K562 (cell line): Measurements from ENCODE around the gene COG6. TPM values are rescaled to one million over a fixed set of nuclear protein-coding genes. Genes with fewer than 3 reads are reported as not detected.

Experiments
- ATAC-seq: fragments of 200-7000 bp; cut with Tn5 transposase; 3 replicates; pipeline ENCODE4 v1.9.1; 2020; ENCODE audit warnings: moderate library complexity
- BruUV-seq: library from RNA; stranded (reverse); fragments of 400-500 nt; replicated peaks from 2 replicates; lab custom pipeline; 2021; lab: Mats Ljungman, UMichigan
- CTCF ChIA-PET: fragments of 300-600 bp; formaldehyde crosslinking; extraction: SDS; loops from one replicate; lab custom pipeline; 2021; ENCODE audit warnings: low intra/inter-chr PET ratio; lab: Yijun Ruan, JAX
- POLR2A ChIA-PET: fragments of 300-600, 350-650 bp; sonication (Branson Sonifier 250); formaldehyde crosslinking; extraction: SDS; loops from one replicate; lab custom pipeline; 2021; ENCODE audit warnings: antibody characterized with exemption, inconsistent platforms; lab: Yijun Ruan, JAX
- DNase-seq, 4 experiments: peaks; one replicate each; pipeline versions ENCODE4 v3.0.0 to v3.0.0-alpha.2; 2011 to 2018; ENCODE audit warnings: low spot score in 3 of 4, mixed read lengths in 3 of 4; ENCODE audit errors: extremely low read depth in 1 of 4
- FAIRE-seq: peaks from 2 replicates; lab custom pipeline; 2011; peaks lifted over from hg19 to GRCh38; lab: Jason Lieb, UNC
- H2AFZ ChIP-seq: 2 replicates; pipeline ENCODE4 v1.6.0; 2011; ENCODE audit warnings: low read depth, low read length, control low read depth, inconsistent platforms
- H3K27ac ChIP-seq: fragments of 200-600 bp; 3 replicates; pipeline ENCODE4 v1.8.0; 2011; ENCODE audit warnings: low read depth, mild to moderate bottlenecking, control low read depth, inconsistent platforms, low read length, moderate library complexity, mixed read lengths; ENCODE audit errors: extremely low read depth
- H3K27me3 ChIP-seq, 2 experiments: fragments of 300-600 bp in 1 of 2; 2 replicates in 1 of 2; 3 replicates in 1 of 2; pipeline versions ENCODE4 v1.6.0 to v1.8.0; 2011; ENCODE audit warnings: inconsistent platforms in 2 of 2, low read length in 2 of 2, mild to moderate bottlenecking in 1 of 2, mixed read lengths in 1 of 2, moderate library complexity in 1 of 2; ENCODE audit not compliant: control insufficient read depth in 2 of 2, insufficient read depth in 2 of 2
- H3K36me3 ChIP-seq: fragments of 300-600 bp; 3 replicates; pipeline ENCODE4 v1.8.0; 2011; ENCODE audit warnings: mild to moderate bottlenecking, low read length, inconsistent platforms; ENCODE audit not compliant: control insufficient read depth, insufficient read depth
- H3K4me1 ChIP-seq, 2 experiments: fragments of 200-600 bp in 1 of 2; replicated peaks in 1 of 2; 2 replicates in 1 of 2; 3 replicates in 1 of 2; pipeline versions ENCODE4 v1.5.1 to v1.8.0; 2011; ENCODE audit warnings: inconsistent platforms in 2 of 2, low read length in 2 of 2, mild to moderate bottlenecking in 1 of 2, mixed read lengths in 1 of 2, moderate library complexity in 1 of 2; ENCODE audit not compliant: control insufficient read depth in 2 of 2, insufficient read depth in 2 of 2
- H3K4me2 ChIP-seq: 2 replicates; pipeline ENCODE4 v1.6.1; 2011; ENCODE audit warnings: low read length, control low read depth, inconsistent platforms, mixed read lengths; ENCODE audit not compliant: insufficient read depth
- H3K4me3 ChIP-seq: fragments of 200-600 bp; sonication (generic), shearing (Covaris generic); 2 replicates; pipeline ENCODE4 v1.5.1; 2016; ENCODE audit warnings: control low read depth, inconsistent platforms
- H3K79me2 ChIP-seq: fragments of 200-600 bp; 3 replicates; pipeline ENCODE4 v1.8.0; 2011; ENCODE audit warnings: low read length, inconsistent platforms; ENCODE audit not compliant: control insufficient read depth, insufficient read depth
- H3K9ac ChIP-seq, 2 experiments: 2 replicates each; pipeline versions ENCODE4 v1.6.0 to v1.6.1; 2011; ENCODE audit warnings: low read depth in 2 of 2, low read length in 2 of 2, control low read depth in 1 of 2, inconsistent platforms in 1 of 2, mild to moderate bottlenecking in 1 of 2, mixed read lengths in 1 of 2; ENCODE audit not compliant: insufficient read depth in 1 of 2
- H3K9me1 ChIP-seq: one replicate; pipeline ENCODE4 v1.6.0; 2011; ENCODE audit warnings: inconsistent platforms, mild to moderate bottlenecking, low read length, moderate library complexity; ENCODE audit not compliant: control insufficient read depth, insufficient read depth
- H3K9me3 ChIP-seq: replicated peaks from 2 replicates; pipeline ENCODE4 v1.5.1; 2011; ENCODE audit warnings: low read depth, low read length, inconsistent platforms; ENCODE audit not compliant: control insufficient read depth, insufficient read depth
- H4K20me1 ChIP-seq: replicated peaks from 2 replicates; pipeline ENCODE4 v1.6.1; 2011; ENCODE audit warnings: low read length, inconsistent platforms, mixed read lengths; ENCODE audit not compliant: control insufficient read depth, insufficient read depth
- ILF3 ChIP-seq: fragments of 450-650 bp; IDR thresholded peaks from 2 replicates; pipeline ENCODE4 v1.6.1; 2018; ENCODE audit warnings: antibody characterized with exemption, mild to moderate bottlenecking, moderate library complexity, borderline replicate concordance
- PHF21A ChIP-seq: fragments of 450-650 bp; IDR thresholded peaks from 2 replicates; pipeline ENCODE4 v1.6.1; 2017; ENCODE audit warnings: low read depth, borderline replicate concordance
- PTTG1 ChIP-seq: fragments of 450-650 bp; IDR thresholded peaks from 2 replicates; pipeline ENCODE4 v1.6.1; 2016; ENCODE audit warnings: low read depth, mild to moderate bottlenecking, missing genetic modification characterization, missing compliant biosample characterization
- RAD21 ChIP-seq, 2 experiments: fragments of 250-450 bp in 1 of 2; fragments of 450-650 bp in 1 of 2; sonication (Bioruptor Pico) in 1 of 2; formaldehyde crosslinking in 1 of 2; IDR thresholded peaks in 1 of 2; conservative IDR thresholded peaks in 1 of 2; 2 replicates each; pipeline versions ENCODE4 v1.4.0 to v1.8.0; 2020 to 2022; ENCODE audit warnings: mild to moderate bottlenecking in 2 of 2, moderate library complexity in 1 of 2
- RBM14 ChIP-seq: fragments of 200-400 bp; formaldehyde crosslinking; IDR thresholded peaks from 2 replicates; pipeline ENCODE4 v1.6.1; 2018; ENCODE audit warnings: low read depth, mild to moderate bottlenecking, low read length, moderate library complexity, borderline replicate concordance; ENCODE audit not compliant: insufficient read depth
- TCF7L2 ChIP-seq: fragments of 150-350 bp; IDR thresholded peaks from 2 replicates; pipeline ENCODE4 v1.6.1; 2016; ENCODE audit warnings: low read depth, mild to moderate bottlenecking, low read length, moderate library complexity
- ZNF79 ChIP-seq: fragments of 250-450 bp; sonication (Bioruptor Pico); IDR thresholded peaks from 2 replicates; pipeline ENCODE4 v1.4.0; 2020; ENCODE audit warnings: low read depth, mild to moderate bottlenecking, moderate library complexity
- WGBS: fragments of 100-300 bp; shearing (Covaris generic); methylation state at CpG from one replicate; pipeline ENCODE4 v1.1.6; 2016; ENCODE audit warnings: low coverage, mixed read lengths; ENCODE audit not compliant: insufficient coverage; ENCODE audit errors: missing lambda C conversion rate; 5-methylcytosine and 5-hydroxymethylcytosine counted together
- in situ Hi-C: fragments of 300-500 bp; cut with MboI; formaldehyde crosslinking; loops from 4 replicates; pipeline ENCODE4 v1.15.0; 2018; ENCODE audit warnings: inconsistent platforms, mixed read lengths
- intact Hi-C: fragments of 100-400 bp; cut with micrococcal nuclease; formaldehyde crosslinking; loops from 2 replicates; pipeline ENCODE4 v1.14.2; 2022
- polyA plus RNA-seq, 8 experiments: library from polyadenylated mRNA; depleted of rRNA in 4 of 8; stranded (reverse) in 5 of 8; unstranded in 3 of 8; fragments of >200 nt; fragmentation: Nextera tagmentation in 2 of 8; fragmentation: Illumina TruSeq in 1 of 8; extraction: Ambion mirVana in 2 of 8; extraction: Trizol in 1 of 8; gene quantifications; 2 replicates each; pipeline versions ENCODE4 v1.2.1 to v1.2.3, GENCODE V29; 2011 to 2014; ENCODE audit warnings: inconsistent platforms in 1 of 8, missing spikeins in 1 of 8
- total RNA-seq, 7 experiments: library from RNA; depleted of rRNA in 6 of 7; stranded (reverse); fragments of >200 nt in 6 of 7; fragmentation: Illumina TruSeq in 2 of 7; extraction: Trizol in 2 of 7; gene quantifications; 2 replicates each; pipeline versions ENCODE4 v1.2.1 to v1.2.3, GENCODE V29; 2011 to 2021; ENCODE audit warnings: low replicate concordance in 1 of 7
- TF ChIP-seq, protein P1 (sequence below): IDR thresholded peaks from 2 replicates; pipeline ENCODE4 v1.6.1; 2012; ENCODE audit warnings: low read depth, low read length, improper control_type of control experiment, borderline replicate concordance
- TF ChIP-seq, protein P2 (sequence below): fragments of 250-450 bp; sonication (Bioruptor Pico); IDR thresholded peaks from 2 replicates; pipeline ENCODE4 v1.6.1; 2021; ENCODE audit warnings: mild to moderate bottlenecking
- TF ChIP-seq, protein P3 (sequence below): fragments of 250-450 bp; sonication (Bioruptor Pico); IDR thresholded peaks from 2 replicates; pipeline ENCODE4 v1.4.0; 2020; ENCODE audit warnings: borderline replicate concordance

Gene COG6
- total and polyA plus RNA-seq, 9 of the 15 experiments (the other 6 are each of a cell fraction or from before 2014, with no cell fraction given), result 2.6 to 20.9 (median 9.6) TPM

DNA sequence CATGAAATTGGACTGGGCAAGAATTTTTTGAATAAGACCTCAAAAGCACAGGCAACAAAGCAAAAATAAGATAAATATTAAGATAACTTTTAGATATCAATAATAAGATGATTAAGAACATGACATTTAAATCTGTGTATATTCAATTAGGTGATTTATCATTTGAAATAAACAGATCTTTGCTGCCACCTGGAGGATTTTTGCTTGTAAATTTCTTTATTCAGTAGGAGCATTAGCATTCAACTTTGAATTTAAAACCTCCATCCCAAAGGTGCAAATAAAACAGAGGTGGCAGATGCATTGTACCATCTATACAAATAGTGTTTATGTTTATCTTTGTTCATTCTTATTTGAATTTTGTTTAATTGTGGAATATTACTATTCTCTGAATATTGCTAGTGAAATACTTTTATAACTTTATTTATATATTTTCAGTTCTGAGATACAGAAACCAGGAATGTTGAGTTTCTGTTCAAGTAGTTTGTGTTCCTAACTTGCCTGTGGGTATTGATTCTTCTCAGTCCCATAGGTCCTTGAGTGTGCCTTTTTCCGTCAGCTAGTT is 20.9 kb downstream of the COG6 start (continued):
- TF ChIP-seq, protein P1, sequence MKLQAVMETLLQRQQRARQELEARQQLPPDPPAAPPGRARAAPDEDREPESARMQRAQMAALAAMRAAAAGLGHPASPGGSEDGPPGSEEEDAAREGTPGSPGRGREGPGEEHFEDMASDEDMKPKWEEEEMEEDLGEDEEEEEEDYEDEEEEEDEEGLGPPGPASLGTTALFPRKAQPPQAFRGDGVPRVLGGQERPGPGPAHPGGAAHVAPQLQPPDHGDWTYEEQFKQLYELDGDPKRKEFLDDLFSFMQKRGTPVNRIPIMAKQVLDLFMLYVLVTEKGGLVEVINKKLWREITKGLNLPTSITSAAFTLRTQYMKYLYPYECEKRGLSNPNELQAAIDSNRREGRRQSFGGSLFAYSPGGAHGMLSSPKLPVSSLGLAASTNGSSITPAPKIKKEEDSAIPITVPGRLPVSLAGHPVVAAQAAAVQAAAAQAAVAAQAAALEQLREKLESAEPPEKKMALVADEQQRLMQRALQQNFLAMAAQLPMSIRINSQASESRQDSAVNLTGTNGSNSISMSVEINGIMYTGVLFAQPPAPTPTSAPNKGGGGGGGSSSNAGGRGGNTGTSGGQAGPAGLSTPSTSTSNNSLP, result 0 out of 2 replicates have a peak, but pooled peaks have one; percentile 30
- peak; percentile 25 to 32 for TF ChIP-seq RAD21 (CRISPR knock-in tag; conservative IDR thresholded peaks at IDR 0.05 in 1 of 2, IDR thresholded peaks at IDR 0.05 in 1 of 2)

DNA sequence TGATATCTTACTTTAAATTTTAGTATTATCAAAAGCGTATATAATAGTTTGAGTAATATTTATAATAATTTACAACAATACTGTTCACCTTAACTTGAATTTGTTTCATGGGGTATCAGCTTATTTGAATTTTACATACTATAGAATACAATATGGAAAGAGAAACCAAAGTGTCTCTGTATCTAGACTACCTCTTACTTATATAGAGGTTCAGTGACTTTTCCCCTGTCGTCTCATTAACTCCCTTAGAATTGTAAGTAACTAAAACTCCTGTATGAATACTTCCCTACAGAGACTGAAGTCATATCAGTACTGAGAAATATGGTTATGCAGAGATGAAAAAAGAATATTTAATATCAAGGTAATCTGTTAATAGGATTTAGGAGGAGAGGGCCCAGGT is 26.8 kb downstream of the COG6 start:
- H3K27me3 ChIP-seq, result no peaks in the 10 kb centered on the region
- CTCF ChIA-PET, result no interaction called here

More for the DNA sequence above, 26.8 kb downstream of the COG6 start:
- POLR2A ChIA-PET, result no interaction called here
- intact Hi-C loops (loop anchor here (10.0 kb wide), 1 partner anchor 1002 kb away; no protein-coding TSS in a partner anchor), in situ Hi-C loops (no loop called here)
- H3K79me2 ChIP-seq, result no peaks in the 10 kb centered on the region
- 25% methylated on average over 2 of the region's 2 CpGs for WGBS
- DNase-seq (no peak), FAIRE-seq (no peak), ATAC-seq (no peak)
- no peaks in the 10 kb centered on the region for H3K9me1 ChIP-seq
- no peak overlapping the region for H2AFZ ChIP-seq
- H3K9me3 ChIP-seq, result no peaks in the 10 kb centered on the region
- no peak overlapping the region for H3K4me3 ChIP-seq
- no TSS peak for BruUV-seq
- no peaks in the 10 kb centered on the region for H3K4me1 ChIP-seq
- no peak overlapping the region for H3K9ac ChIP-seq
- no peak overlapping the region for H3K27ac ChIP-seq
- H4K20me1 ChIP-seq, result no peaks in the 10 kb centered on the region
- no peak overlapping the region for H3K4me2 ChIP-seq
- no peak for TF ChIP-seq ZNF79 (CRISPR knock-in tag)
- TF ChIP-seq ILF3, result no peak
- TF ChIP-seq TCF7L2, result no peak
- TF ChIP-seq RBM14, result no peak
- TF ChIP-seq PTTG1 (tag), result no peak
- TF ChIP-seq, protein P2, sequence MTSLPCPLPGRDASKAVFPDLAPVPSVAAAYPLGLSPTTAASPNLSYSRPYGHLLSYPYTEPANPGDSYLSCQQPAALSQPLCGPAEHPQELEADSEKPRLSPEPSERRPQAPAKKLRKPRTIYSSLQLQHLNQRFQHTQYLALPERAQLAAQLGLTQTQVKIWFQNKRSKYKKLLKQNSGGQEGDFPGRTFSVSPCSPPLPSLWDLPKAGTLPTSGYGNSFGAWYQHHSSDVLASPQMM (CRISPR knock-in tag), result no peak
- TF ChIP-seq PHF21A, result no peak
- TF ChIP-seq, protein P3, sequence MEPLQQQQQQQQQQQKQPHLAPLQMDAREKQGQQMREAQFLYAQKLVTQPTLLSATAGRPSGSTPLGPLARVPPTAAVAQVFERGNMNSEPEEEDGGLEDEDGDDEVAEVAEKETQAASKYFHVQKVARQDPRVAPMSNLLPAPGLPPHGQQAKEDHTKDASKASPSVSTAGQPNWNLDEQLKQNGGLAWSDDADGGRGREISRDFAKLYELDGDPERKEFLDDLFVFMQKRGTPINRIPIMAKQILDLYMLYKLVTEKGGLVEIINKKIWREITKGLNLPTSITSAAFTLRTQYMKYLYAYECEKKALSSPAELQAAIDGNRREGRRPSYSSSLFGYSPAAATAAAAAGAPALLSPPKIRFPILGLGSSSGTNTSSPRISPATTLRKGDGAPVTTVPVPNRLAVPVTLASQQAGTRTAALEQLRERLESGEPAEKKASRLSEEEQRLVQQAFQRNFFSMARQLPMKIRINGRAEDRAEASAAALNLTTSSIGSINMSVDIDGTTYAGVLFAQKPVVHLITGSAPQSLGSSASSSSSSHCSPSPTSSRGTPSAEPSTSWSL (CRISPR knock-in tag), result no peak
- peaks cover 15% of the 10 kb centered on the region; the same call in 1 of the 3 replicates for H3K36me3 ChIP-seq
